Suprapubic skin (tissue), 4 donors: Measurements from ENCODE around the gene KRTAP10-7. TPM values are rescaled to one million over a fixed set of nuclear protein-coding genes. Genes with fewer than 3 reads are reported as not detected.

Source experiments
- DNase-seq, 2 donors: peaks; one replicate each; pipeline ENCODE4 v3.0.0-alpha.2; 2019; ENCODE audit warnings: low spot score in 2 of 2
- H3K27ac ChIP-seq: fragments of 200-600 bp; sonication (generic); one replicate; pipeline ENCODE4 v1.5.1; 2019
- H3K27me3 ChIP-seq: fragments of 200-600 bp; sonication (generic); one replicate; pipeline ENCODE4 v1.5.1; 2019
- H3K36me3 ChIP-seq: fragments of 200-600 bp; sonication (generic); one replicate; pipeline ENCODE4 v1.5.1; 2019
- H3K4me1 ChIP-seq: fragments of 200-600 bp; sonication (generic); one replicate; pipeline ENCODE4 v1.5.1; 2019
- H3K4me3 ChIP-seq: fragments of 200-600 bp; sonication (generic); one replicate; pipeline ENCODE4 v1.5.1; 2019; ENCODE audit warnings: mild to moderate bottlenecking
- H3K9me3 ChIP-seq: fragments of 200-600 bp; sonication (generic); one replicate; pipeline ENCODE4 v1.5.1; 2019
- EP300 ChIP-seq: sonication (generic); formaldehyde crosslinking; IDR thresholded peaks from one replicate; pipeline ENCODE4 v1.6.1; 2017; ENCODE audit warnings: antibody characterized with exemption
- POLR2A ChIP-seq, 2 donors: fragments of 450-650 bp; IDR thresholded peaks; one replicate each; pipeline ENCODE4 v1.6.1; 2017; ENCODE audit warnings: antibody characterized with exemption in 2 of 2, mild to moderate bottlenecking in 2 of 2, moderate library complexity in 2 of 2
- POLR2AphosphoS5 ChIP-seq, 3 donors: sonication (generic); formaldehyde crosslinking; IDR thresholded peaks; one replicate each; pipeline ENCODE4 v1.6.1; 2017; ENCODE audit warnings: antibody characterized with exemption in 3 of 3
- WGBS: methylation state at CpG from one replicate; pipeline ENCODE4 v1.1.5; 2018; 5-methylcytosine and 5-hydroxymethylcytosine counted together
- total RNA-seq, 4 donors: library from RNA; depleted of rRNA; stranded (reverse); fragments of >200 nt; gene quantifications; one replicate each; pipeline ENCODE4 v1.1.0, GENCODE V29; 2016
- TF ChIP-seq, protein P1 (sequence below), 2 donors: fragments of 200-600 bp in 1 of 2; fragments of 450-650 bp in 1 of 2; sonication (generic) in 1 of 2; IDR thresholded peaks; one replicate each; pipeline ENCODE4 v1.5.1; 2016 to 2019; ENCODE audit warnings: antibody characterized with exemption in 2 of 2, mild to moderate bottlenecking in 1 of 2, moderate library complexity in 1 of 2

Gene KRTAP10-7
- total RNA-seq, 4 donors from 2014 or later: 3.7 to 12.9 (median 4.2) TPM; not detected in 1

DNA sequence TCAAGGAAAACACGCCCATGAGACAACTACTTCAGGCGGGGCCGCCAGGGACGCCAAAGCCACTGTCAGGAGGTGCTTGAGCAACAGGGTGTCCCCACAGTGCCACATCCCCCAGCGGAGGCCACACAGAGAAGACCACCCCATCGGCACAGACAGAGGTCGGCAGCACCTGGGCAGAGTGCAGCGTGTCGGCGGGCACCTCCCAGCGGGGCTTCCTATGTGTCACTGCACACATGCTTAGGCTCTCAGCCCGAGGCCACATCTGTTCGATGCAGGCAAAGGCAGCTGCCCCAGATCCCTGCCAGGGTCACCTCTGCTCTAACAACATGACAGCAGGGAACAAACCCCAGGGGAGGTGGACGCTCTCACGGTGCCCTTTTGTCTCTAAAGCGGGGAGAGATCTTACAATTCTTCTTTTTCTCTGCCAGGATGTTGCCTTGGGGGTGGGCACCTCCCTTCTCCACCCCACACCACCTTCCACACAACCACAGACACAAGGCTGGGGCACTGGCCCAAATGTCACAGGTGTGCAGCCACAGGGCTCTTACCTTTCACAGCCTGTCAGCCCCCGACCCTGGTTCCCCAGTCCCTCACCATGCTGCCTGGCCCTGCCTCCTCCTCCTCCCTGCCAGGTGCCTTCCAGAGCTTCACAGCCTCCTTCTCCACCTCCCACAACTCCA is 15.7 kb downstream of the KRTAP10-7 start:
- Histone ChIP-seq H3K36me3 (no peaks in the 10 kb centered on the region), H3K9me3 (peaks cover 7% of the 10 kb centered on the region), H3K27ac (no peak overlapping the region), H3K4me3 (no peak overlapping the region), H3K27me3 (peaks cover 38% of the 10 kb centered on the region), H3K4me1 (no peaks in the 10 kb centered on the region)
- no peak for DNase-seq
- 56% methylated on average over 9 of the region's 17 CpGs for WGBS
- TF ChIP-seq, protein P1, sequence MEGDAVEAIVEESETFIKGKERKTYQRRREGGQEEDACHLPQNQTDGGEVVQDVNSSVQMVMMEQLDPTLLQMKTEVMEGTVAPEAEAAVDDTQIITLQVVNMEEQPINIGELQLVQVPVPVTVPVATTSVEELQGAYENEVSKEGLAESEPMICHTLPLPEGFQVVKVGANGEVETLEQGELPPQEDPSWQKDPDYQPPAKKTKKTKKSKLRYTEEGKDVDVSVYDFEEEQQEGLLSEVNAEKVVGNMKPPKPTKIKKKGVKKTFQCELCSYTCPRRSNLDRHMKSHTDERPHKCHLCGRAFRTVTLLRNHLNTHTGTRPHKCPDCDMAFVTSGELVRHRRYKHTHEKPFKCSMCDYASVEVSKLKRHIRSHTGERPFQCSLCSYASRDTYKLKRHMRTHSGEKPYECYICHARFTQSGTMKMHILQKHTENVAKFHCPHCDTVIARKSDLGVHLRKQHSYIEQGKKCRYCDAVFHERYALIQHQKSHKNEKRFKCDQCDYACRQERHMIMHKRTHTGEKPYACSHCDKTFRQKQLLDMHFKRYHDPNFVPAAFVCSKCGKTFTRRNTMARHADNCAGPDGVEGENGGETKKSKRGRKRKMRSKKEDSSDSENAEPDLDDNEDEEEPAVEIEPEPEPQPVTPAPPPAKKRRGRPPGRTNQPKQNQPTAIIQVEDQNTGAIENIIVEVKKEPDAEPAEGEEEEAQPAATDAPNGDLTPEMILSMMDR (IDR thresholded peaks at IDR 0.05): no peak
- no peak for TF ChIP-seq POLR2A (IDR thresholded peaks at IDR 0.05)
- TF ChIP-seq POLR2AphosphoS5 (IDR thresholded peaks at IDR 0.05): no peak
- TF ChIP-seq EP300: no peak

DNA sequence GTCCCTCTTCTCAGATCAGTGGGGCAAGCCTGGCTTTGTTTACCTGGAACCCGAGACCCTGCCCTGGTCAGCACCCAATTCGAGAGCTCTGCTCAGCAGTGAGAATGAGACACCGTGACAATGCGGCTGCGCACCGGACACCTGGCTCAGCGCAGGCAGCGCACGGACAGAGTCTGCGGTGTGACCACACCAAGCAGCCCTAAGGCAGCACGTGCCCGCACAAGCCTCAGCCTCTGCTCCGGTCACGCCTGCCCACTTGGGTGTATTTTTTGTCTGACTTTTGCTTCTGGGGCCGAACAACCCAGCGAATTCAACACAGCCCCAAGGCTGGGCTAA is 16.2 kb downstream of the KRTAP10-7 start:
- no peak overlapping the region for H3K27ac ChIP-seq
- WGBS: 67% methylated on average over 8 of the region's 16 CpGs
- TF ChIP-seq POLR2A (IDR thresholded peaks at IDR 0.05): no peak
- H3K36me3 ChIP-seq: no peaks in the 10 kb centered on the region
- peaks cover 38% of the 10 kb centered on the region for H3K27me3 ChIP-seq
- no peaks in the 10 kb centered on the region for H3K4me1 ChIP-seq
- H3K4me3 ChIP-seq: no peak overlapping the region
- peaks cover 7% of the 10 kb centered on the region for H3K9me3 ChIP-seq
- DNase-seq: no peak

GRCh38 chr21:44617071-44617501 is 16.7 kb downstream of the KRTAP10-7 start:
- Histone ChIP-seq H3K27me3 (peaks cover 37% of the 10 kb centered on the region), H3K4me3 (no peak overlapping the region), H3K27ac (no peak overlapping the region), H3K9me3 (peaks cover 7% of the 10 kb centered on the region), H3K36me3 (no peaks in the 10 kb centered on the region), H3K4me1 (no peaks in the 10 kb centered on the region)
- TF ChIP-seq, protein P1 (IDR thresholded peaks at IDR 0.05): no peak
- no peak for TF ChIP-seq POLR2AphosphoS5 (IDR thresholded peaks at IDR 0.05)
- TF ChIP-seq EP300: no peak
- no peak for TF ChIP-seq POLR2A (IDR thresholded peaks at IDR 0.05)
- DNase-seq: no peak
- WGBS: 66% methylated on average over 2 of the region's 8 CpGs

DNA sequence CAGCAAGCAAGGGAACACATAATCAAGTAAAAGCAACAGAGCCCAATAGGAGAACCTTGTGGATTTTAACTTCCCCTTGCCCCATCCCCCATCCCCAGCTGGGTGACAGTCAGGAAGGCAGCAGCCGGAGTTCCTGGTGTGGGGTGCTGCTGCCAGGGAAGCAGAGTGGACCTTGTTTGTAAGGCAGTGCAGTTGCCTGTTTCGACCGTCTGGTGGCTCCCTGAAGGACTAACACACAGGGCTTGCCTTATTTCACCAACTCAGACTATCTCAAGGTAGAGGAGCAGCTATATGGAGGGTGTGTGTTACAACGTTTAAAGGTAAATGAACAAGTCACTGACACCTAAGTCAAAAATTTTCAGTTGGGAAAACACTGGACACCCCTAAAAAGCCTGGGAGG is 18.1 kb downstream of the KRTAP10-7 start:
- peaks cover 10% of the 10 kb centered on the region for H3K9me3 ChIP-seq
- WGBS: 65% methylated on average over 4 of the region's 4 CpGs
- H3K27ac ChIP-seq: no peak overlapping the region
- TF ChIP-seq, protein P1 (IDR thresholded peaks at IDR 0.05): no peak
- TF ChIP-seq EP300: no peak
- no peak for TF ChIP-seq POLR2AphosphoS5 (IDR thresholded peaks at IDR 0.05)
- no peak for TF ChIP-seq POLR2A (IDR thresholded peaks at IDR 0.05)
- no peaks in the 10 kb centered on the region for H3K4me1 ChIP-seq
- no peak overlapping the region for H3K4me3 ChIP-seq
- H3K36me3 ChIP-seq: no peaks in the 10 kb centered on the region
- DNase-seq: no peak
- peaks cover 23% of the 10 kb centered on the region for H3K27me3 ChIP-seq

- no peaks in the 10 kb centered on the region for H3K36me3 ChIP-seq
- H3K27ac ChIP-seq: no peak overlapping the region
- H3K4me3 ChIP-seq: no peak overlapping the region
- WGBS: 69% methylated on average over 3 of the region's 3 CpGs
- H3K4me1 ChIP-seq: no peaks in the 10 kb centered on the region
- DNase-seq: no peak
- peaks cover 14% of the 10 kb centered on the region for H3K9me3 ChIP-seq
- H3K27me3 ChIP-seq: peaks cover 19% of the 10 kb centered on the region
- TF ChIP-seq EP300 (no peak), POLR2A (IDR thresholded peaks at IDR 0.05) (no peak), POLR2AphosphoS5 (IDR thresholded peaks at IDR 0.05) (no peak)
- TF ChIP-seq, protein P1 (IDR thresholded peaks at IDR 0.05): no peak
Observed at GRCh38 chr21:44618909-44619308, 18.5 kb downstream of the KRTAP10-7 start.

DNA sequence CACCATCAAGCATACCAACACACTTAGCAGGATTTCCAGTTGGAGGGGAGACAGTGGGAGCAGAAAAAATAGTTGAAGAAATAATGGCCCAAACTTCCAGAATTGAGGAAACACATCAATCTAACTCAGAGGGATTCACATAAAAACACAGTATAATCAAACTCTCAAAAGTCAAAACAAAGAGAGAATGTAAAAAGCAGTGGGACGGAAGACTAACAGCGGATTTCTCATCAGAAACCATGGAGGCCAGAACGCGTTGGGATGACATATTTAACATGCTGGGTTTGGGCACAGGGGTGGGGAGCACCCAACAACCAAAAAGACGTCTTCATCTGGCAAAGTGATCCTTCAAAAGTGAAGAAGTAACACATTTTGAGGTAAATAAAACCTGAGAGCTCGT is 19.5 kb downstream of the KRTAP10-7 start:
- Histone ChIP-seq H3K27ac (no peak overlapping the region), H3K4me1 (no peaks in the 10 kb centered on the region), H3K4me3 (no peak overlapping the region), H3K9me3 (peaks cover 15% of the 10 kb centered on the region), H3K36me3 (no peaks in the 10 kb centered on the region), H3K27me3 (peaks cover 15% of the 10 kb centered on the region)
- 88% methylated on average over 6 of the region's 6 CpGs for WGBS
- no peak for DNase-seq
- TF ChIP-seq EP300 (no peak), POLR2AphosphoS5 (IDR thresholded peaks at IDR 0.05) (no peak), POLR2A (IDR thresholded peaks at IDR 0.05) (no peak)
- TF ChIP-seq, protein P1 (IDR thresholded peaks at IDR 0.05): no peak
